Measurements from ENCODE around the gene UQCC2.

Gene UQCC2

DNA sequence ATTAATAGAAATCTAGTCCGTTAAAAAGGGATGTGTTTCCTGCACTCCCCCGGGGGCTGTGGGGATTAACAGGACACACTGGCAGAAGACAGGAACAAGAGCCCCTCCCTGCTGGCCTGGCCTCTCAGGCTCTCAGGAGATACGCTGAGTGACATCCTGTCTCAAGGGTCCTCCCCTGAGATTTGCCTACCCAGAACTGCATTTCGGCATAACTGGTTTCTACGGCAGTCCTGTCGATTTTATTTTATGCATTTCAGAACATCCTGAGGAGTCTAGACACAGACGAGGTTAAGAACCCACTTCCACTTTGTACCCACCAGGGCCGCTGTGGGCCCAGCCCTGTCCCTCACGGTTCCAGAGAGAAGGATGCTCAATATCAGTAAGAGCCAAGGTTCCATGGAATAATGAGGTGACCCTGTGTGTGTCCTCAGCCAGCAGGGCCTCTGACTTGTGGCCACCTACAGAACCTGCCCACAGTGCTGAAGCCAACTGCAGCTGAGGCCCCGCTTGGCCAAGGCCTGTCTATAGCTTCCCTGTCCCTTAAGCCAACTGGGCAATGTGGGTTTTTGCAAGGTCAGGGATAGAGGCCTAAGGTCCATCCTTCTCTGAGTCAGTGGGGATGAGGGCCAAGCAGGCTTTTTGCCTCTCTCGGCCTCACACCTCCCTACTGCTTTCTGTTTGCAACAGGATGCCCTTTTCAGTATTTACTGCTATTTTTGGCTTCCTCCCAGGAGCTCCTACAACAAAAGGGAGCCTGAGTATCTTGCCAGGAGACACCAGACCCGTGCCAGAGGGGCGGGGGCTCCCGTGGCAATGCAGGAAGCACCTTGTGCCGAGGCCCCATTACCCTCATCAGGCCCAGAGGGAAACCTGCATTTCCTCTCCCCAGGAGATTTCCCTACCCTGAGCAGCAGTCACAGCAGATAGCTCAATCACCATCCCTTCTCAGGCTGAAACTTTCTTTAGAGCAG lies 14.7 kb downstream of the UQCC2 start:
- TF ChIP-seq SUZ12 (IDR thresholded peaks at IDR 0.05) (no peak), BHLHE40 (IDR thresholded peaks at IDR 0.05; ENCODE audit: borderline replicate concordance) (no peak), FOXA1 (IDR thresholded peaks at IDR 0.05) (no peak)
- TF ChIP-seq, protein P1, sequence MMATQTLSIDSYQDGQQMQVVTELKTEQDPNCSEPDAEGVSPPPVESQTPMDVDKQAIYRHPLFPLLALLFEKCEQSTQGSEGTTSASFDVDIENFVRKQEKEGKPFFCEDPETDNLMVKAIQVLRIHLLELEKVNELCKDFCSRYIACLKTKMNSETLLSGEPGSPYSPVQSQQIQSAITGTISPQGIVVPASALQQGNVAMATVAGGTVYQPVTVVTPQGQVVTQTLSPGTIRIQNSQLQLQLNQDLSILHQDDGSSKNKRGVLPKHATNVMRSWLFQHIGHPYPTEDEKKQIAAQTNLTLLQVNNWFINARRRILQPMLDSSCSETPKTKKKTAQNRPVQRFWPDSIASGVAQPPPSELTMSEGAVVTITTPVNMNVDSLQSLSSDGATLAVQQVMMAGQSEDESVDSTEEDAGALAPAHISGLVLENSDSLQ (IDR thresholded peaks at IDR 0.05), result no peak
- POLR2A ChIA-PET, result interaction anchor here (0.7 kb wide), 1 partner anchor 14 kb away, joined by 3 read pairs; no protein-coding TSS in a partner anchor
- CTCF ChIA-PET, result interaction anchor here (0.9 kb wide), 1 partner anchor 65 kb away, joined by 3 read pairs; no protein-coding TSS in a partner anchor
- no peak for DNase-seq (ENCODE audit: extremely low spot score)

DNA sequence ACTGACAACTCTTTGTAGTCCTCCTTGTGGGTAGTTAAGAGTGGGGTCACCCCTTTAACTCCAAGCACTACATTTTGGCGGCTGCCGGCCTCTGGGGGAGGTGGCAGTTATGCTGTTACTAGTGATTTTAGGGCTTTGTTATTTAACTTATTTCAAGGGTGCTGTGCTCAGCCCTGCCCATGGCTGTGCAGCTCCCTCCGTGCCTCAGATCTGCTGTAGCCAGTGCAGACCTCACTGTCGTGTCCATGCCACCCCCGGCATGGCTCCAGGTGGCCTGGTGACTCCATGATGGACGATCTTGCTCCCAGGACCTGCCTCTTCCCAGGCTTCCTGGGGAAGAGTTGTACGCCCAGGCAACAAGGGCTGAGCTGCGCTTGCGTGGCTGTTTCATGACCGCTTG lies 15.4 kb downstream of the UQCC2 start:
- ChIA-PET POLR2A (no interaction called here), CTCF (no interaction called here)
- TF ChIP-seq ELF4 (IDR thresholded peaks at IDR 0.05) (no peak), SP1 (IDR thresholded peaks at IDR 0.05) (no peak), LEF1 (IDR thresholded peaks at IDR 0.05; ENCODE audit: borderline replicate concordance) (no peak)
- no peak for DNase-seq (ENCODE audit: extremely low spot score)

DNA sequence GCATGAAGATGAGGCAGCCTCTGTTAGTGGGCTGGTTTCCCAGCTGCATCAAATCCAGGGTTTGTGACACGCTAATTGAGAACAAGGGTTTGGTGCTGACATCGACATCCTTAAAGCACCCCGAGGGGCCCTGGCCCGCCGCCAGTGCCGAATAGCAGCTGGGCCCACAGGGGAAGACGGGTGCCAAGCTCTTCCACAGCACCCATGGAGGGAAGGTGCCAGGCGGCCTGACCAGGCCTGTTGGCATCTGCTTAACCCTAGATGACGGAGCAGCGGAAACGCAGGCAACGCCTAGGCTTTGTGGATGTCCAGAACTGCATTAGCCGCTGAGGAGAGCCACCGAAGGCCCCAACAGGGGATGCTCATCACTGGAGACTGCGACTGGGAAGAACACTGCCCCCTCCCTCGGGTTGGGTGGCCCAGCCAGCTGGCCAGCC lies 16.0 kb downstream of the UQCC2 start:
- TF ChIP-seq FOXA1 (IDR thresholded peaks at IDR 0.05) (no peak), BHLHE40 (IDR thresholded peaks at IDR 0.05; ENCODE audit: borderline replicate concordance) (no peak), FOXM1 (IDR thresholded peaks at IDR 0.05; ENCODE audit: borderline replicate concordance) (no peak), ZNF384 (IDR thresholded peaks at IDR 0.05) (no peak), FOXK2 (IDR thresholded peaks at IDR 0.05) (no peak), ARNT (IDR thresholded peaks at IDR 0.05) (no peak)
- TF ChIP-seq, protein P1 (IDR thresholded peaks at IDR 0.05), result no peak
- ChIA-PET CTCF (no interaction called here), POLR2A (interaction anchor here (1.2 kb wide), 1 partner anchor 16 kb away, joined by 7 read pairs; the partner anchor contains the start of gene UQCC2)
- DNase-seq (ENCODE audit: extremely low spot score), result no peak

DNA sequence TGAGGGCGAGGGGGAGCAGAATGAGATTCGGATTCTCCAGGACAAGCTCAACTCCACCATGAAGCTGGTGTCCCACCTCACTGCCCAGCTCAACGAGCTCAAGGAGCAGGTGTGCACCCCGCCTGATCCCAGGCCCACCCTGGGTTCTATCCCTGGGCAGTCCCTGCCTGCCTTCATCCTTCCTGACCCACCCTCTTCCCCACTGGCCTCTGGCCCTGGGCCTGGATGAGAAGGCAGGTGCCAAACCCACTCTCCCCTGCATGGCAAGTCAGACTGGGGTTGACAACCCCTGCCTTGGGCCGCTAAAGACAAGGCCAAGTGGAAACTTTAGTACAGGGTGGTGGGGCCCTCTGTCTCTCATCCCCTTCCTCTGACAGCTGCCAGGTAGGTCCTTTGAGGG lies 16.5 kb downstream of the UQCC2 start:
- TF ChIP-seq FOXA1 (IDR thresholded peaks at IDR 0.05), result no peak
- no peak for TF ChIP-seq SUZ12 (IDR thresholded peaks at IDR 0.05)
- TF ChIP-seq FOXK2 (IDR thresholded peaks at IDR 0.05), result no peak
- TF ChIP-seq HDGF (IDR thresholded peaks at IDR 0.05; ENCODE audit: borderline replicate concordance), result no peak
- TF ChIP-seq LEF1 (IDR thresholded peaks at IDR 0.05; ENCODE audit: borderline replicate concordance), result no peak
- TF ChIP-seq ELF4 (IDR thresholded peaks at IDR 0.05), result no peak
- TF ChIP-seq L3MBTL2 (conservative IDR thresholded peaks at IDR 0.05), result no peak
- TF ChIP-seq ZNF384 (IDR thresholded peaks at IDR 0.05), result no peak
- TF ChIP-seq NFRKB (IDR thresholded peaks at IDR 0.05), result no peak
- TF ChIP-seq BHLHE40 (IDR thresholded peaks at IDR 0.05; ENCODE audit: borderline replicate concordance), result no peak
- no peak for TF ChIP-seq FOXM1 (IDR thresholded peaks at IDR 0.05; ENCODE audit: borderline replicate concordance)
- no peak for TF ChIP-seq CTBP1 (IDR thresholded peaks at IDR 0.05; ENCODE audit: borderline replicate concordance)
- TF ChIP-seq, protein P1 (IDR thresholded peaks at IDR 0.05), result no peak
- ChIA-PET POLR2A (interaction anchor here (1.1 to 1.3 kb wide), 3 partner anchors 10 to 240 kb away, joined by 3 to 7 read pairs (median 3); partner anchors contain the start of genes UQCC2 and ZBTB9), CTCF (no interaction called here)
- no peak for DNase-seq (ENCODE audit: extremely low spot score)

DNA sequence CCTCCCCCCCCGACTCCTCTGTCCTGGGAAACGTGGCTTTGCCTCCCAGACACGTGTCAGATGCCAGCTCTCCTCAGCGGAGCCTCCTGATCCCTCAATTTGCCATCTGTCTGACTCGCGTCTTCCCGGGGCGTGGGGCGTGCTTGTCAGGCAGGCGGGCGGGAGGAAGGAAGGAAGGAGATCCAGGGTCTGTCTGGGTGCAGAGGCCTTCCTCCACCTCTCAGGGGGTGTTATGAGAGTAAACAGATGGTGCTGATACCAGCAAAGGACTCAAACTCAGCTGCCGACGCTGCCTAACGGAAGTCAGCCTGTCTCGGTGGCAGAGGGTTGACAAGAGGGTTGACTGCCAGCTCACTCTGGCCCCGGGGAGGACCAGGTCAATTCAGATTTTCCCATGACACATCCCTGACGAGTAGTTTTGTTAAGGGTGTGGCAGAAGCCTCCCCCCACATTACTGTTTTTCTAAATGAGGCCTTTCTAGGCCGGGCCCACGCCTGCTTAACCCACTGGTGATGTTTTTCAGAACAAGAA lies 17.0 kb downstream of the UQCC2 start:
- ChIA-PET CTCF (no interaction called here), POLR2A (interaction anchor here (1.1 to 1.6 kb wide), 5 partner anchors 11 to 240 kb away, joined by 3 to 7 read pairs (median 3); partner anchors contain the start of genes BAK1, UQCC2 and ZBTB9)
- TF ChIP-seq CTBP1 (IDR thresholded peaks at IDR 0.05; ENCODE audit: borderline replicate concordance) (no peak), NFRKB (IDR thresholded peaks at IDR 0.05) (no peak), LEF1 (IDR thresholded peaks at IDR 0.05; ENCODE audit: borderline replicate concordance) (no peak), L3MBTL2 (conservative IDR thresholded peaks at IDR 0.05) (no peak), ZNF384 (IDR thresholded peaks at IDR 0.05) (no peak), HDGF (IDR thresholded peaks at IDR 0.05; ENCODE audit: borderline replicate concordance) (no peak), ARNT (IDR thresholded peaks at IDR 0.05) (no peak), FOXK2 (IDR thresholded peaks at IDR 0.05) (no peak), FOXA1 (IDR thresholded peaks at IDR 0.05) (no peak)
- TF ChIP-seq, protein P1 (IDR thresholded peaks at IDR 0.05), result no peak
- DNase-seq (ENCODE audit: extremely low spot score), result no peak
